Right forelimb (tissue), 1 donor: ENCODE data around the gene ADCY2.

Source experiments
- DNase-seq: peaks from one replicate; pipeline ENCODE4 v3.0.0-alpha.2; 2018

The ADCY2 gene

DNA sequence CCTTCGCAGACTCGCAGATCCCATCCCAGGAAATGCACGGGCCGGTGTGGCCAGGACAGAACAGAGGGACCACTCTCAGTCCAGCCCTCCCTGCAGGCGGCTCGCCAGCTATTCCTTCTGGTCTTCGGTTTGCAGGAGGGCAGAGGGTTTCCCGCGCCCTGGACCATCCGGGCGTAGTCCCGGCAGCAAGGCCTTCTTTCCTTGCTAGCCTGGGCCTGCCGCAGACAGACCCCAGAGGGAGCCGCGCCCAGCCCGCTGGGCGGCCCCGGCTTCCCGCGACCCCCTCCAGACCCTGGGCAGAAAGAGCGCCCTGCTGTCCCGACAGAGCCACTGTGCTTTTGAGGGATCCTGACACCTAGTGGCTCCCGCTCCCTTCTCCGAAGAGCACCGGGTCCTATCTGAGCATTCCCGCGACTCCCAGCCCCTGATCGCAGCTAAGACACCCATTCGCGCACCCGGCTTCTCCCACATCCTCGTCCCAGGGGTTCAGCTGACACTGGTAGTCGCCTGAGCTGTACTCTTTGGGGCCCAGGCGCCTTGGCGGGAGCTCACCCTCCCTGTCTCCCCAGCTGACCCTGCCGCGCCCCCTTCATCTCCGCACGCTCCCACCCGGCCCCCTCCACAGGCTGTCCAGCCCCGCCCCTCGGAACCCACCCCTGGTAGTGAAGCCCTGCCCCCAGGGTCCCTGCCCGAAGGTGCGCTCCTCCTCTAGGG is 453.9 kb downstream of the ADCY2 start:
- DNase-seq: peak; percentile 51

DNA sequence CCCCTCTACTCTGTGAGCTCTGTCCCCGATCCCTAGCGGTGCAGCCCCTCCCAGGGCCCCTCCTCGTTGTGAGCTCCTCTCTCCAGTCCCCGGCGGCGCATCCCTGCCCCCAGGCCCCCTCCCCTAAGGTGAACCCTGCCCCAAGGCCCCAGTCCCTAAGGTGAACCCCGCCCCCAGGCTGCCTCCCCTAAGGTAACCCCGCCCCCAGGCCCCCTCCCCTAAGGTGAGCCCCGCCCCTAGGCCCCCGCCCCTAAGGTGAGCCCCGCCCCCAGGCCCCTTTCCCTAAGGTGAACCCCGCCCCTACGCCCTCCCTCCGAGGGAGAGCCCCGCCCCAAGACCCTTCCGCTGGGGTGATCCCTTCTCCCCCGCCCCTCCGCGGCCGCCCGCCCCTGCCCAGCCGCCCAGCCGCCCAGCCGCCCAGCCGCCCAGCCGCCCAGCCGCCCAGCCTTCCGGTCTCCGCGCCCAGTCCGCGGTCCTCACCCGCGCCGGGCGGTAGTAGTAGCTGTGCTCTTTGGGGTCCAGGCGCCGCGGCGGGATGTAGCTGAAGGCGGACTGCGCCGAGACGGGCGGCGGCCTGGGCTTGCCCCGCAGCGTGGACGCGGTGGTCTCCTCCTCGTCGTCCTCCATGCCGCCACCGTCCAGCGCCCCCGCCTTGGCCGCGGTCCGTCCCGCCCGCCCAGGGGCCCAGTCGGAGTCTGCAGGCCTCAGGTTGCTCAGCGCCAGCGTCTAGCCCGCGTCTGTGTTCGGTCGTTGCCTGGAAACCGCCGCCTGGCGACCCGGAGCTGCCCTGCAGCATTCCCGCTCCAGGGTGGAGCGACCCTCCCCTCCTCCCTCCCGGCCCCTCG is 454.7 kb downstream of the ADCY2 start, which contains the start of gene CFAP90:
TSS of gene CFAP90 (minus strand) at position 739 of the 845 bp plus-strand sequence. CDS start at position 627, 112 bp downstream.
- DNase-seq: peak; percentile 76

DNA sequence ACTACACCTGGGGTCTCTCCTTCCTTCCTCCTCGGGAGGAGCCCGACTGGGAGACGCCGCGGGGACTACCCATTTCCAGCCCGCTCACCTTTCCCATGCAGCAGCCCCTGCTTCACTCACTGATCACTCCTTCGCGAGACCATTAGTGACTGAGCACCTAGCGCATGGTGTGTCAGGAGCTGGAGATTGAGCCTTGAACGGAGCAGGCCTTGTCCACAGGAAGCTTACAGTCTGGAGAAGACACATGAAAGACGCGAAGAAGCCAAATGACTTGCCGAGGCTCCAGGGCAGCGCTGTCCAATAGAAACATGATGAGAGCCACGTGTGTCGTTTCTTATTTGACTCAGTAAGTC is 455.3 kb downstream of the ADCY2 start:
- DNase-seq: no peak

DNA sequence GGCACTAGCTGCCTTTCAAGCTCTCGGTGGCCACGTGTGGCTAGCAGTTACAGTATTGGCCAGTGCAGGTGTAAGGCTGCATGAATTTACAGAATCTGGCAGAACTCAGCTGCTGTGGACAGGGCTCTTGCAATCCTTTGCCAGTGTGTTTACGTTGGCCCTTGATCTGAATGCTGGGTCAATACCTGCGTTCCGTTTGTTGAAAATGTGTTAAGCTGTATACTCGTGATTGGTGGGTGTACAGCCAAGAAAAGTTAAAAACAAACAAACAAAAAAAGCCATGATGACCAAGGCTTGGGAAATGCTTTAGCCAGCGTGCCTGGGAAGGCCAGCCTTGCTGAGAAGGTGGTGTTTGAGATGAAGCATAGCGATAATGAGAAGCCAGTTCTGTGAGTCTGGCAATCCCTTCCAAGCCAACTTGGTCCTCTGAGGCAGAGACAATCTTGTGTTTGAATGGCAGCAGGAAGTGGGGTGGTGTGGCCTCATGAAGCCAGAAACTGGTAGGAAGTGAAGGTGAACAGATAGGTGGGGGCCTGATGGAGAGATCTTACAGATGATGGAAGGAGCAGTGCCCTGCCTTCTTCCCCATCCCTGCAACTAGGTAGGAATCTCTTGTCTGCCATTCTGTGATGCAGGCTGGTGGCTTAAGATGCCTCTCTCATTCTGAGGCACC is 455.8 kb downstream of the ADCY2 start:
- no peak for DNase-seq

DNA sequence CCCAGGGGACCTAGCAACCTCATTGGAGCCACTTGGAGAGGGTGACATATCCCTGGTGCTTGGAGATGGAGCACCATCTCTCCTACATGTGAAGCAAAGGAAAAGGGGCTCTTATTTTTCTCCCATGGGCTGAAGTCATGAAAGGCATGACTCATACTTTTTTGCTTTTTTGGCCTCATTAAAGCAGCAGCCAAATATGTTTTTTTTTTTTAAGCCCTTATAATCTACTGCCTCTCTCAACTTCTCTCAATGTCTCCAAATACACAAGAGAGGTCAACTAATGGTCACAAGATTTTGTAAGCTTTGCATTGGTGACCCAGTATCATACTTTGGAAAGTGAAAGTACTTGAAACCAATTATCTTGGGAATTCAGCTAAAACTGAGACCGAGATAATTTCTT is 456.6 kb downstream of the ADCY2 start:
- no peak for DNase-seq

DNA sequence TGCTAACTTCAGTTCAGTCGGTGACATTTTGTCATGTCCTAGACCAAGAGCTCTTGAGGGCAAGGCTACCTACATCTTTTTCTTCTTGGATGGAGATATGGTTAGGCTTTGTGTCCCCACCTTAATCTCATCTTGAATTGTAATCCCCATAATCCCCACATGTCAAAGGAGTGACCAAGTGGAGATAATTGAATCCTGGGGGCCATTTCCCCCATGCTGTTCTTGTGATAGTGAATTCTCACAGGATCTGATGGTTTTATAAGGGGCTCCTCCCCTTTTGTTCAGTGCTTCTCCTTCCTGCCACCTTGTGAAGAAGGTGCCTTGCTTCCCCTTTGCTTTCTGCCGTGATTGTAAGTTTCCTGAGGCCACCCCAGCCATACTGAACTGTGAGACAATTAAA is 457.1 kb downstream of the ADCY2 start:
- no peak for DNase-seq

DNA sequence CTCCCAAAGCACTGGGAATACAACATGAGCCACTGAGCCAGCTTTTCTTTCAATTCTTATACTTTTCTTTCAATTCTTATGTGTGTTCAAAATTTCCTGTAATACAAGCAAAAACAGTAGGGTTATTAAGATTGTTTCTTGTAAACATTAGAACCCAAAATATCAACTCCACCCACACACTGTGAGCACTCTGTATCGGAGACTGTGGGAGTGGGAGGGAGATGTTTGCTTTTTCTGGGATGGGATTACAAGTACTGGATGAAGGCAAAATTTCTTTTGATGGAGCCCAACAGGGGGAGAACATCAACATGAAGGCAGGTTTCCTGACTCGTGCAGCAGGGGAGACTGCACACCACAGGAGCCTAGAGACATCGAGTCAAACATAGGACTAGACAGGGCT is 459.7 kb downstream of the ADCY2 start:
- no peak for DNase-seq

DNA sequence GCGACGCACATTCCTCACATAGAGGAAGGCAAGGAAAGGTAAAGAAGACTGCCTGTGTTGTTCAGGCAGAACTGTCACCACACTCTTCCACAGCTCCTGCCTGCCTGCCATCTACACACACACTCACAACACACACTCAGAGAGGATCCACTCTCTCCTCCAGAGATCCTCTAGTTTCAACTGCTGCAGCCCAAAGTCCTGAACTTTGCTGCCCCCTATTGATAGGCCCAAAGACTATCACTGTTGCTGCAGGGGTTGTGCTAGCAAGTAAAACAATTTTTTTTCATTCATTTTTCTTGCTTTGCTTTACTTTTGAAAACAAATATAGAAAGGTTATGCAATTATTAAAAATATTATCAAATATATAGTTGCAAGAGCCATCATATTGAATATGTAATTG is 460.9 kb downstream of the ADCY2 start:
- DNase-seq: no peak

DNA sequence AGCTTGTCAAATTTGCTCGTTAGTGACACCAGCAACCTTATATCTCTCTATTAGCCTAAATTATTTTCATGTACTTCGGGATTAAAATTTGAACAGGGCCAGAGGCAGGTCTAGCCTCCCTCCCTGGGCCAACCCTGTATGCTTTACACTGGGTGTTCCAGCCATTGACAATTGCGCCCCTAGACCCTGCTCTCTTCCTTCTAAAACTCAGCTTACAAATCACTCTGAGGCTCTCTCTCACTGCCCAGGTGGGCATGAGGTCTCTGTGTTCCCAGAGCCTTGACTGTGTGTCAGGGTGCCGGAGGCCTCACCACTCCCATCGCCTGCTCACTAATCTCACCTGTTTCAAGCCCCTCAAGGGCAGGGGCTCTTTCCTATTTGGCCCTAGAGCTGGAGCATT is 461.4 kb downstream of the ADCY2 start:
- DNase-seq: no peak

DNA sequence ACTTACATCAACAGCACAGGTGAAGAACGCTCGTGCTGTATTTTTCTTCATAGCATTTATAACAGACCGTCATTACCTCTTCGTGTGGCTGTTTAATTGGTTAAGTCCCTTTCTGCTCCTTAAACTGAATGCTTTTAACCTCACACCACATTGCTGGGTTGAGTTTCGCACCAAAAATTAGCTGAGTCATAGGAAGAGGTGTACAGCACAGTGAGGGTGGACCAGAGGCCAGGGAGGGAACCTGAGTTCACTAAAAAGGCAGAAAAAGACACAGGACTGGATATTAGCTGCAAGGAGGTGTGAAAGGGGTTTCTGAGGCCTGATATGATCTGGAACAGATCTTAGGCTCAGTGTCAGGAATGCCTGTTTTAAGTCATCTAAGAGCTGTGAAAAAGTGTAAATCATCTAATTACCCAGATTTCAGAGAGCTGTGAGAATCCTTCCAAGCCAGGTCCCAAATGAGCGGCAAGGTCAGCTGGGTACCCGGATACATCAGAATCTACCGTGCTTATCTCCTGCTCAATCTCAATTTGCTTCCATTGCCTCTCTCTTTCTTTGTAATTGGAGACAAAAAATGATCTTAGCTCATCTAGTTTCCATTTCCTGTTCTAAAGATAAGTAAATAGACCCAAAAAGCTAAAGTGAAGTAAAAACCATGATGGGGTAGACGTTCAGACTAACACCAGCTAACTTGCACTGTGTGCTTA is 462.1 kb downstream of the ADCY2 start:
- DNase-seq: no peak

DNA sequence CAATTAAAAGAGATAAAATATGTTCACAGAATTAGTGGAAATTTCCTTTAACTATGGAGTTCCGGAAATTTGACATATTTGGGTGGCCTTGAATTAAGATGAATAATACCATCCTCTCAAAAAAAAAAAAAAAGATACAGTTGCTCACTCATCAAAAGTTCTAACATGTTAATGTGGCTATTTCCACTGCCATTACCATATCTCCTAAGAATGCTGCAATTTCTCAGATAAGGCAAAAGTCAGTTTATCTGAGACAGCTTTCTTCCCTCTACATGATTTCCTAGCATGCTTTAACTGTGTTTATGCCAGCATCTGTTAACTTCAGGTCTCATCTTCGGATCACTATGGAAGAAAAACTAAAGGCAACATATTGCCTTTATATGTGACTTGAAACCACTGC is 470.3 kb downstream of the ADCY2 start:
- DNase-seq: no peak

DNA sequence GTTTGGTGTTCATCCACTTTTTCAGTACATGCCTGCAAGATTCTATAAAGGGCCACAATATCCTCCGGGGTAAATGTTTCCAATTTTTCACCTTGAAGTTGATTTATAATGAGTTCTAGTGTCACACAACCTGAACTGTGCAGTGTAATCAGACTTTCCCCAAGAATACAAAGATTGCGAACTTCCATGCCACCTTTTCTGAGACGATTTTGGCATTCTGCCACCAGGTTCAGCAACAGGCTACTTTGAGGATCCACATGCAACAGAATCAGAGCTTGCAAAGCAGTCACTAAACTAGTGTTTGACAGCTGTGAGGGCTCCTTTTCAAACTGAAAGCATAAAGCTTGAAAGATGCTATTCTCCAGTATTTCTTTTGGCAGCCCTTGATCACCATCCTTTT is 471.3 kb downstream of the ADCY2 start:
- no peak for DNase-seq

DNA sequence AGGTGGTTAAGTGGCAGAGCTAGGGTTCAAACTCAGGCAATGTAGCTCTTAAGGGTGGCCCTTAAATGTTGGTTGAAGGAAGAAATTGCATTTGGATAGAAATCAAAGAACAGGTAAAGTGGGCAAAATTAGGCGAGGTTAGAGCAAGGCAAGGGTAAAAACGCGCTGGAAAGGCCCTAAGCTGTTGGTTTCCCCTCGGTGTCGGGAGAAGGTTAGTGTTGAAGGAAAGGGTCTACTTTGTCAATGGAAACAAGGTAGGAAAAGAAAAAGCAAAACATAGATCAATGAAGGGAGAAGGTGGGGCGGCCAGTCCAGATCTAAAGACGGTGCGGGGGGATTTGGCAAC is 472.5 kb downstream of the ADCY2 start:
- no peak for DNase-seq

DNA sequence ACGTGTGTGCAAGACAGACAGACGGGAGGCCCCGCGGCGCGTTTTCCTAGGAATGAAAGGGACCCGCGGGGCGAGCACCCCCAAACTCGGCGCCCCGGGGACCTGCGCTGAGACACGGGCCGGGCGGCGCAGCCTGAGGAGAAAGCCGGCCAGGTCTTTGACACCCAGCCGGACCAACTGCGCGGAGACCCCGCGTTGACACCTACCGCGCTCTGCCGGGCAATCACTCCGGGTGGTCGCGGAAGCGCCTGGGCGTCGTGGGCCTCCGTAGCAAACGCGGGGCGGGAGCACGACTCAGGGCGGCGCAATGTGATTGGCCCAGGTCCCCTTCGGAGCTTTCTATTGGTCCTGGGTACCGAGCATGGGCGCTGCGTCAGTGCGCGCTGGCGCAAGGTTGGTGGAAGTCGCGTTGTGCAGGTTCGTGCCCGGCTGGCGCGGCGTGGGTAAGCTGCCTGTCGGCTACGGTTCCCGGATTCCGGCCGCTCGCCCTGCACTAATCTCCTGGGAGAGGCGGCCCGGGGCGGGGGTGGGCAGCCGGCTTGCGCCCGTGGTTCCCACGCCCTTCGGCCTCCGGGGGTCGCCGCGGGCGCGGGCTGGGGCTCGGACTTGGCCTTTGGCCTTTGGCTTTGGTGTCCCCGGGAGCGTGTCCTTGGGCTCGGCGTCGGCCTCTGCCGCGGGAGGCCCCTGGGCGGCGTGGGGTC is 473.0 kb downstream of the ADCY2 start, which contains the start of the genes FASTKD3 and MTRR:
TSS of gene FASTKD3 (minus strand) at position 259 of the 701 bp plus-strand sequence. CDS start 948 bp downstream, outside the sequence.
TSS of gene MTRR (plus strand) at position 376 of the 701 bp plus-strand sequence. CDS start 1,647 bp downstream, outside the sequence.
- DNase-seq: peak; percentile 93

DNA sequence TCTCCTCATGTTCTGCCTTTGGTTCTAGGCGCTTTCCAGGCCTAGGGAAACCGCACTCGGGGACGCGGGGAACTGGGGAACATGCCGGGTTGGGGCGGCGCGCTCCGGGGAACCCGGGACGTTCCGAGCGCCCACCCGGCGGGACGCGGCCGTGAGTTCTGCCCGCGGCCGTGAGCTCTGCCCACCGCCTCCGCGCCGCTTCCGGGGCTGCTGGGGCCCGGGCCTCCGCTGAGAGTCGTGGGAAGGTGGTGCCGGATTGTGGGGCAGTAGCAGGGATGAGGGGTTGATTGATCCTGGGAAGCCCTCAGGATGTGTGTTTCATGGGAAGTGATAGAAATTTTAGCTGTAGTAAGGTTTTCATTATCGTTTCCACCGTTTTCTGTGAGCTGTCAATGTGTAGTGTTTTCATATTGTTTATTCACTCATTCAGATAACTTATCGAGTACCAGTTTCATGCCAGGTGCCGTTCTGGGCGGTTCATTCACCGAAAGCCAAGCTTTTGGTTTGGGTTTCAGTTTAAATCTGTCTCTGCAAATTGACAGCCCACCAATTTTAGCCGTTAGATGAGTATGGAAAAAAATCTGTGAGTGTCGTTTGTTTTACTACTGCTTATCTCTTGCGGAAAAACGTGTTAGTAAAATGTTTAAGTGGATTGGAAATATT is 473.7 kb downstream of the ADCY2 start:
- DNase-seq: no peak

DNA sequence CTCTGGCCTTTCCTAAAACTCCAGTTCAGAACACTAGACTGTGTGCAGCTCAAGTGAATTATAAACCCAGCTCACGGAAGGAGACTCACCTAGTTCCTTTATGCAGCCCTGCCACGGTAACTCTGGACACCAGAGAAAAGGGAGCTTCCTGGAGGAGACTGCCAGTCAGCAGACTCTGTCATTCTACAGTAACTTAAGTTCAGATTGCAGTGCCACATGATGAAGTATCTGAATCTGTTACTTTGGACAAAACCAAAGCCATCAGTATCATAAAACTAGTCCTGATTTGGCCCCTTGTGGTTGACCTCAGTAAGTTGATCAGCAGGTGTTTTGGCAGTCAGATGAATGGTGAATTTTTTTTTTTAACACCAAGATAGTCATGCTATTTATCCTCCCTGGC is 475.7 kb downstream of the ADCY2 start:
- DNase-seq: no peak

DNA sequence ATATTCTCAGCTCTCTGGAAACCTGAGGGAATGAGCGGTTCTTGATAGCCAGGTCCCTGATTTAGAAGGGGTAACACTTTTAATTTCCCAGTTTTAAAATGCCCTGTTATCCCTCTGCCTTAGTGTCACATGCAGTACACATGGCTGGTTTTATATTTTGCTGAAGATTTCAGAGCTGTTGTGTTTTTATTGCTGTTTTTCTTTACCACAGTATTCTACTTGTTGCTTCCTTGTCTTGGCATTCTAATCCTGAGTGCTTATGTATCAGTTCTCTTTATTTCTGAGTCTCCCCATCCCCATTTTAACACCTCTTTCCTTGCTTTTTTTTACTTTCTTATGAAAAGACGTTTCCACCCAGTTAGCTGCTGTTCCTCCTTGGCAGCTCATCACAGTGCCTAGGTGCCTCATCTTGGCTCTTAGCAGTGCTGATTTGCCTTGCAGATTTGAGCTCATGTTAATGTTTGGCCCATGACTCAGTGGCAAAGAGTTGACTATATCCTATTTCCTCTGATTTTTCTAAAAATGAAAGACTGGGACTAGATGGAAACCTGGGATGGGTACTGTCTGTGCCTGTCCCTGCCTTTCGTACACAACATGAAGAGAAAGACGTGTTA is 476.7 kb downstream of the ADCY2 start:
- DNase-seq: no peak

DNA sequence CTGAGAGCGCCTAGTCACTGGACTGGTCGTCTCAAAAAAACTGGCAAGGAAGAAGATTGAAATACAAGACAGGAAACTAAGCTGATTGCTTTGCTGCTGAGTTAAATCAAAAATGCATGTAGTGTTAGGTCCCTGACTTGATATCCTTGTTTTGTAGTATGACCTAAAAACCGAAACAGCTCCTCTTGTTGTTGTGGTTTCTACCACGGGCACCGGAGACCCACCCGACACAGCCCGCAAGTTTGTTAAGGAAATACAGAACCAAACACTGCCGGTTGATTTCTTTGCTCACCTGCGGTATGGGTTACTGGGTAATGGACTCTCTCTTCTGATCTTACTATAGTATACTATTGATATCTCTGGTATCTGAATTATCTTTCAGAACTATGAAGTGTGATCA is 477.3 kb downstream of the ADCY2 start:
- DNase-seq: no peak

DNA sequence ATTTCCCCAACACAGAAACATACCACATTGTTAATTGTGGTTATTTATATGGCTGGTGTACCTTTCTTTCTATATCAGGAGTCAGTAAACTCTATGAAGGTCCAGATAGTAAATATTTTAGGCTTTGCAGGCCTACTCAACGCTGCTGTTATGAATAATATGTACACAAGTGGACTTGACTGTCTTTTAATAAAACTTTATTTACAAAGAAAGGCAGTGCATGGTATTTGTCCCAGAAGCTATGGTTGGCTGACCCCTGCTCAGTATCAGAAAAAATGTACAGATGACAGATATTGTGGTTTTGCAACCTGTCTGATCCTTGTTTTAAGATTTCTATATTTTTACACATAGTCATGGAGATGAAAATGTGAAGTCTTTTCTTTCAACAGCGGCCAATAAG is 478.7 kb downstream of the ADCY2 start:
- DNase-seq: no peak

DNA sequence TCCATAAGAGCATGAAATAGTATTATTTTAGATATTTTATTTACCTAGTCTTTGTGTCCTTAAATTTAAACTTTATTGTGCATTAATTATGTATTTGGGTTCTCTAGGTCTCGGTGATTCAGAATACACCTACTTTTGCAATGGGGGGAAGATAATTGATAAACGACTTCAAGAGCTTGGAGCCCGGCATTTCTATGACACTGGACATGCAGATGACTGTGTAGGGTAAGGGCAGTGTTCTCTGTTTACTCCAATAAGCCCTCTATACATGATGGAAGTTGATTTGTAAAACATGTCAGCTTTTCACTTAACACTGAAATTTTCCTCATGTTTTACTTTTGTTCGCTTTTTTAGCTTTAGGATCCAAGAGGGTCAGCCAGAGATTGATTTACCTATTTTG is 479.2 kb downstream of the ADCY2 start:
- no peak for DNase-seq

DNA sequence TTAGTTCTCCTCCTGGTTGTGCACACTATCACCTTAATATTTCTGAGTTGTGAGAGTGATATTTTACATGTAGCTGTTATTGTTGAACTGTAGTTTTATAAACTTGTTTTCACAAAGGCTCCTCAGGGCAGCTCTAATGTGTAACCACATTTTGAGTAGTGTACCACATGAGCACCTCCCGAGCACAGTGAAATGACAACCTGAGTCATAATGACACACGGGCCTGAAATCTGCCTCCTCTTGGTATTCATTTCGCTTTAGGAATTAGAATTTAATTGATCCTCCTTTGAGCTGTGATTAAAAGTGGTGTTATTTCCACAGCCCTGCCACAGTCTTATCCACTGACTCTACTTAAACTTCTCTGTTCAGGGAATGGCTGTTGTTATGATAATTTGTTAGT is 480.9 kb downstream of the ADCY2 start:
- no peak for DNase-seq
